ENCODE results near the gene SH2B2.

- TF ChIP-seq CTCF (IDR thresholded peaks at IDR 0.05), result no peak
- no peak for TF ChIP-seq POLR2A (IDR thresholded peaks at IDR 0.05)
- TF ChIP-seq POLR2AphosphoS5 (IDR thresholded peaks at IDR 0.05; ENCODE audit: insufficient read depth in 1 of 2, low read depth in 1 of 2), result no peak
Measured at GRCh38 chr7:102294589-102294988, 7.9 kb downstream of the SH2B2 start.
